Measurements from ENCODE around the gene PGC. TPM values are rescaled to one million over a fixed set of nuclear protein-coding genes. Genes with fewer than 3 reads are reported as not detected.

The PGC gene
- total RNA-seq, 4 donors from 2014 or later = 0.42 TPM; not detected in 3

GRCh38 chr6:41779336-41779735 is 32.1 kb upstream of the PGC start:
- DNase-seq (ENCODE audit: low spot score in 2 of 2) = no peak
- WGBS, 2 donors = 2 to 7% methylated on average over 10 to 15 of the region's 16 CpGs
- TF ChIP-seq POLR2A (IDR thresholded peaks at IDR 0.05) = no peak
- TF ChIP-seq CTCF (IDR thresholded peaks at IDR 0.05) = no peak
- intact Hi-C loops (cut with DNase I; ENCODE audit: low total_unique reads) = no loop called here
- H3K4me3 ChIP-seq (ENCODE audit: low read depth, poor library complexity, severe bottlenecking) = peak overlapping the region; percentile 28

GRCh38 chr6:41778895-41779294 is 31.7 kb upstream of the PGC start:
- no peak for DNase-seq (ENCODE audit: low spot score in 2 of 2)
- intact Hi-C loops (cut with DNase I; ENCODE audit: low total_unique reads) = no loop called here
- peak overlapping the region; percentile 28 for H3K4me3 ChIP-seq (ENCODE audit: low read depth, poor library complexity, severe bottlenecking)
- TF ChIP-seq POLR2A (IDR thresholded peaks at IDR 0.05) (no peak), CTCF (IDR thresholded peaks at IDR 0.05) (no peak)
- WGBS, 2 donors = 58 to 64% methylated on average over 6 of the region's 6 CpGs

GRCh38 chr6:41777551-41778285 is 30.5 kb upstream of the PGC start:
- WGBS, 2 donors = 85 to 91% methylated on average over 5 of the region's 5 CpGs
- DNase-seq (ENCODE audit: low spot score in 2 of 2) = no peak
- H3K4me3 ChIP-seq (ENCODE audit: low read depth, poor library complexity, severe bottlenecking) = no peak overlapping the region
- TF ChIP-seq CTCF (IDR thresholded peaks at IDR 0.05) = no peak
- no peak for TF ChIP-seq POLR2A (IDR thresholded peaks at IDR 0.05)
- intact Hi-C loops (cut with DNase I; ENCODE audit: low total_unique reads) = no loop called here

- DNase-seq (ENCODE audit: low spot score in 2 of 2) = no peak
- TF ChIP-seq CTCF (IDR thresholded peaks at IDR 0.05) (no peak), POLR2A (IDR thresholded peaks at IDR 0.05) (no peak)
- WGBS, 2 donors = 91 to 97% methylated on average over 13 of the region's 13 CpGs
- intact Hi-C loops (cut with DNase I; ENCODE audit: low total_unique reads) = no loop called here
- H3K4me3 ChIP-seq (ENCODE audit: low read depth, poor library complexity, severe bottlenecking) = no peak overlapping the region
Measured at GRCh38 chr6:41775293-41775882, 28.2 kb upstream of the PGC start.

- intact Hi-C loops (cut with DNase I; ENCODE audit: low total_unique reads) = no loop called here
Measured at GRCh38 chr6:41774841-41775240, 27.6 kb upstream of the PGC start.

More at GRCh38 chr6:41774841-41775240, 27.6 kb upstream of the PGC start:
- DNase-seq (ENCODE audit: low spot score in 2 of 2) = no peak
- no peak overlapping the region for H3K4me3 ChIP-seq (ENCODE audit: low read depth, poor library complexity, severe bottlenecking)
- TF ChIP-seq POLR2A (IDR thresholded peaks at IDR 0.05) (no peak), CTCF (IDR thresholded peaks at IDR 0.05) (no peak)
- WGBS, 2 donors = 77 to 86% methylated on average over 3 of the region's 3 CpGs
